Smooth muscle cell (in vitro differentiated cells): ENCODE measurements around the gene CDC42BPB. TPM values are rescaled to one million over a fixed set of nuclear protein-coding genes. Genes with fewer than 3 reads are reported as not detected.

Source experiments
- DNase-seq: peaks from one replicate; lab custom pipeline; 2025; ENCODE audit not compliant: unreplicated experiment; lab: John Stamatoyannopoulos, UW
- H2AFZ ChIP-seq: fragments of 200-600 bp; sonication (generic); 2 replicates; pipeline ENCODE4 v1.6.0; 2016; ENCODE audit warnings: antibody characterized with exemption, low read depth, mild to moderate bottlenecking
- H3F3A ChIP-seq: fragments of 200-600 bp; sonication (generic); 2 replicates; pipeline ENCODE4 v1.6.0; 2017; ENCODE audit warnings: antibody characterized with exemption, low read depth
- H3K27ac ChIP-seq: fragments of 200-600 bp; sonication (generic); 2 replicates; pipeline ENCODE4 v1.5.1; 2016; ENCODE audit warnings: low read depth, mild to moderate bottlenecking
- H3K27me3 ChIP-seq: fragments of 200-600 bp; sonication (generic); 2 replicates; pipeline ENCODE4 v1.6.1; 2016; ENCODE audit warnings: low read depth, mild to moderate bottlenecking
- H3K36me3 ChIP-seq: fragments of 200-600 bp; sonication (generic); 2 replicates; pipeline ENCODE4 v1.5.1; 2016; ENCODE audit warnings: low read depth
- H3K4me1 ChIP-seq: fragments of 200-600 bp; sonication (generic); 2 replicates; pipeline ENCODE4 v1.5.1; 2016; ENCODE audit warnings: low read depth
- H3K4me2 ChIP-seq: fragments of 200-600 bp; sonication (generic); 2 replicates; pipeline ENCODE4 v1.6.0; 2016; ENCODE audit warnings: mild to moderate bottlenecking
- H3K4me3 ChIP-seq: fragments of 200-600 bp; sonication (generic); 2 replicates; pipeline ENCODE4 v1.5.1; 2016; ENCODE audit warnings: mild to moderate bottlenecking
- H3K79me2 ChIP-seq: fragments of 200-600 bp; sonication (generic); 2 replicates; pipeline ENCODE4 v1.6.0; 2016; ENCODE audit warnings: low read depth, mild to moderate bottlenecking
- H3K9ac ChIP-seq: fragments of 200-600 bp; sonication (generic); 2 replicates; pipeline ENCODE4 v1.6.0; 2016; ENCODE audit warnings: low read depth
- H3K9me3 ChIP-seq: fragments of 200-600 bp; sonication (generic); replicated peaks from 2 replicates; pipeline ENCODE4 v1.5.1; 2016; ENCODE audit warnings: low read depth
- H4K20me1 ChIP-seq: fragments of 200-600 bp; sonication (generic); 2 replicates; pipeline ENCODE4 v1.6.0; 2016; ENCODE audit warnings: low read depth
- WGBS: methylation state at CpG from one replicate; pipeline ENCODE4 v1.1.7; 2016; ENCODE audit warnings: low lambda C conversion rate; 5-methylcytosine and 5-hydroxymethylcytosine counted together
- polyA plus RNA-seq: library from polyadenylated mRNA; unstranded; fragments of >200 nt; fragmentation: Nextera tagmentation; extraction: Ambion mirVana; gene quantifications from 2 replicates; pipeline ENCODE4 v1.2.1, GENCODE V29; 2016
- total RNA-seq: library from RNA; depleted of rRNA; stranded (reverse); fragments of >200 nt; gene quantifications from 2 replicates; pipeline ENCODE4 v1.2.3, GENCODE V29; 2014
- TF ChIP-seq, protein P1 (sequence below): fragments of 200-600 bp; sonication (generic); IDR thresholded peaks from 2 replicates; pipeline ENCODE4 v1.5.1; 2017; ENCODE audit warnings: borderline replicate concordance, mild to moderate bottlenecking, antibody characterized with exemption; ENCODE audit not compliant: insufficient read depth, poor library complexity, severe bottlenecking

Gene CDC42BPB
- total and polyA plus RNA-seq, 2 experiments from 2014 or later = 11.3 to 71.2 TPM

DNA sequence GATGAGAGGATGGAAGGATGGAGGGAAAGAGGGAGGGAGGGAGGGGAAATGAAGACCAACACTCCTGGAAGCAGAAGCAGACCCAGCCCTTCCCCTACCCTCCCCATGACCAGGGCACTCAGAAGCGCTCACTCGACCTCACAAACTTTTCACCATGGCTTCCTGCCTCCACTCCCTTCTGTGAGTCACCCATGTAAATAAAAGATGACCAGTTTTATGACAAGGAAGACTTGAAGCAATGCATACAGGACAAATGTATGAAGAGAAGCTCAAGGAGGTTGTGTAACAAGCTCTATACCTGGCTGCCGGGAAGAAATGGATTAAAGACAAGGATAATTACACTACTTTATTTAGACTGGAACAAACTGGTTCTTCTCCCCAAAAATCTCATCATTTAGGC lies 63.8 kb downstream of the CDC42BPB start:
- H3K27me3 ChIP-seq = no peaks in the 10 kb centered on the region
- H3K4me3 ChIP-seq = no peak overlapping the region
- H3K4me2 ChIP-seq = no peak overlapping the region
- H2AFZ ChIP-seq = no peak overlapping the region
- no peak overlapping the region for H3K9ac ChIP-seq
- peaks cover 64% of the 10 kb centered on the region for H4K20me1 ChIP-seq
- H3K4me1 ChIP-seq = peaks cover 4% of the 10 kb centered on the region
- H3K9me3 ChIP-seq = peaks cover 6% of the 10 kb centered on the region
- no peaks in the 10 kb centered on the region for H3F3A ChIP-seq
- 60% methylated on average over 3 of the region's 3 CpGs for WGBS
- peaks cover 66% of the 10 kb centered on the region for H3K79me2 ChIP-seq
- no peak for DNase-seq
- peaks cover 19% of the 10 kb centered on the region for H3K36me3 ChIP-seq
- H3K27ac ChIP-seq = peak overlapping the region; percentile 54
- TF ChIP-seq, protein P1, sequence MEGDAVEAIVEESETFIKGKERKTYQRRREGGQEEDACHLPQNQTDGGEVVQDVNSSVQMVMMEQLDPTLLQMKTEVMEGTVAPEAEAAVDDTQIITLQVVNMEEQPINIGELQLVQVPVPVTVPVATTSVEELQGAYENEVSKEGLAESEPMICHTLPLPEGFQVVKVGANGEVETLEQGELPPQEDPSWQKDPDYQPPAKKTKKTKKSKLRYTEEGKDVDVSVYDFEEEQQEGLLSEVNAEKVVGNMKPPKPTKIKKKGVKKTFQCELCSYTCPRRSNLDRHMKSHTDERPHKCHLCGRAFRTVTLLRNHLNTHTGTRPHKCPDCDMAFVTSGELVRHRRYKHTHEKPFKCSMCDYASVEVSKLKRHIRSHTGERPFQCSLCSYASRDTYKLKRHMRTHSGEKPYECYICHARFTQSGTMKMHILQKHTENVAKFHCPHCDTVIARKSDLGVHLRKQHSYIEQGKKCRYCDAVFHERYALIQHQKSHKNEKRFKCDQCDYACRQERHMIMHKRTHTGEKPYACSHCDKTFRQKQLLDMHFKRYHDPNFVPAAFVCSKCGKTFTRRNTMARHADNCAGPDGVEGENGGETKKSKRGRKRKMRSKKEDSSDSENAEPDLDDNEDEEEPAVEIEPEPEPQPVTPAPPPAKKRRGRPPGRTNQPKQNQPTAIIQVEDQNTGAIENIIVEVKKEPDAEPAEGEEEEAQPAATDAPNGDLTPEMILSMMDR = no peak

- Histone ChIP-seq H3K9me3 (peaks cover 15% of the 10 kb centered on the region), H3K9ac (no peak overlapping the region), H3K36me3 (peaks cover 23% of the 10 kb centered on the region), H3K4me2 (no peak overlapping the region), H3K4me1 (no peaks in the 10 kb centered on the region), H3K27me3 (no peaks in the 10 kb centered on the region), H4K20me1 (peaks cover 48% of the 10 kb centered on the region), H3K4me3 (no peak overlapping the region), H3F3A (no peaks in the 10 kb centered on the region), H3K27ac (no peak overlapping the region), H2AFZ (no peak overlapping the region), H3K79me2 (peaks cover 59% of the 10 kb centered on the region)
- 97% methylated on average over 3 of the region's 3 CpGs for WGBS
- DNase-seq = no peak
- TF ChIP-seq, protein P1 = no peak
Measured at GRCh38 chr14:102991376-102991775, 66.0 kb downstream of the CDC42BPB start.

GRCh38 chr14:102988054-102988453 lies 69.3 kb downstream of the CDC42BPB start:
- Histone ChIP-seq H3K9me3 (peaks cover 15% of the 10 kb centered on the region), H3K4me2 (no peak overlapping the region), H3K9ac (no peak overlapping the region), H3K4me3 (no peak overlapping the region), H3K36me3 (peaks cover 23% of the 10 kb centered on the region), H3K79me2 (peaks cover 41% of the 10 kb centered on the region), H3K27me3 (no peaks in the 10 kb centered on the region), H4K20me1 (peaks cover 35% of the 10 kb centered on the region), H3F3A (no peaks in the 10 kb centered on the region), H3K27ac (peak overlapping the region; percentile 34), H3K4me1 (no peaks in the 10 kb centered on the region), H2AFZ (no peak overlapping the region)
- no peak for DNase-seq
- 100% methylated on average over 1 of the region's 1 CpG for WGBS
- TF ChIP-seq, protein P1 = no peak

DNA sequence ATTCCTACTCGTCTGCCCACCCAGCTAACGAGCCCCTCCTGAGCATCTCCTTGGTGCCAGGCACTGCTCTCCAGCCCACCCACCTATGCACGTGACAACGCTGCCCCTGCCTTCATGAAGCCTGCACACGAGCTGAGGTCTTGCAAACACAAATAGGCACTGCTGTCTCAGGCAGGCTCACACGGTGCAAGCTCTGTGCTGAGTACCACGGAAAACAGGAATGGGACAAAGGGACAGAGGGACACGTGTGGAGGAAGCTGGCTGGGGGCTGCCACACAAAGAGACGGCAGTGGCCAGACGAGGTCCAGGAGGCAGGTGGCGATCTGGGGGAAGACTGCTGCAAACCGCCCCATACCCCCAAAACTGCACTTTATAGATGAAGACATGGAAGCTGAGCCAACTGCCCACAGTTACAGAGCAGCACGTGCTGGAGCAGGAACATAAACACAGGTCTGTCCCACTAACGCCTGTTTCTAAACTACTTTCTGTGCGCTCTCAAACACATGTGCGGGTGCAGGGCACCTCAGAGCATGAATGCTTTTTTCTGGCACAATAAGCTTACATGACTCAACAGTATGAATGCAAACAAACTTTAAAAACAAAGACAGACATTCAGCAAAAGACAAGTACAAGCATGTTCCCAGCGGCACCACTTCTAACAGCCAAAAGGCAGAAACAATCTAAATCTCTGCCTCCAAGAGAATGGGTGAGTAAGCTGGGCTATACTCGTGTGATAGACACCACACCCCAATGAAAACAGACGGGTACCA lies 70.4 kb downstream of the CDC42BPB start:
- H3K27ac ChIP-seq = peak overlapping the region; percentile 34
- DNase-seq = no peak
- no peak overlapping the region for H3K4me2 ChIP-seq
- peaks cover 32% of the 10 kb centered on the region for H4K20me1 ChIP-seq
- no peaks in the 10 kb centered on the region for H3K4me1 ChIP-seq
- no peaks in the 10 kb centered on the region for H3K27me3 ChIP-seq
- H3K9ac ChIP-seq = no peak overlapping the region
- TF ChIP-seq, protein P1 = no peak
- peaks cover 15% of the 10 kb centered on the region for H3K9me3 ChIP-seq
- no peak overlapping the region for H2AFZ ChIP-seq
- H3K79me2 ChIP-seq = peaks cover 34% of the 10 kb centered on the region
- no peaks in the 10 kb centered on the region for H3F3A ChIP-seq
- peaks cover 23% of the 10 kb centered on the region for H3K36me3 ChIP-seq
- WGBS = 88% methylated on average over 19 of the region's 19 CpGs
- no peak overlapping the region for H3K4me3 ChIP-seq
